CD4-positive, alpha-beta T cell treated with Interleukin-1 beta for 1 hour (primary cell): ENCODE results near the gene BSN.
A peak's percentile ranks its signal among the peaks of the same experiment; 100 is the strongest.

Experiments
- DNase-seq, 2 donors: peaks; one replicate each; pipeline ENCODE4 v3.0.0-alpha.2; 2020 to 2022

BSN gene

GRCh38 chr3:49602877-49603411 is 48.7 kb downstream of the BSN start:
- DNase-seq, result peak; percentile 43 to 57

GRCh38 chr3:49606427-49606826 is 52.1 kb downstream of the BSN start:
- DNase-seq, result no peak

GRCh38 chr3:49607105-49607591 is 52.9 kb downstream of the BSN start:
- no peak for DNase-seq

- DNase-seq, result no peak
Measured at GRCh38 chr3:49607796-49608195, 53.5 kb downstream of the BSN start.

- no peak for DNase-seq
Measured at GRCh38 chr3:49609314-49609713, 55.0 kb downstream of the BSN start.

GRCh38 chr3:49609815-49610214 is 55.5 kb downstream of the BSN start:
- DNase-seq, result no peak

- no peak for DNase-seq
Measured at GRCh38 chr3:49610666-49611280, 56.5 kb downstream of the BSN start.

- no peak for DNase-seq
Measured at GRCh38 chr3:49611291-49611690, 57.0 kb downstream of the BSN start.

GRCh38 chr3:49611719-49612118 is 57.4 kb downstream of the BSN start:
- no peak for DNase-seq

GRCh38 chr3:49614936-49615335 is 60.7 kb downstream of the BSN start:
- DNase-seq, result no peak

- DNase-seq, result no peak
Measured at GRCh38 chr3:49616061-49616460, 61.8 kb downstream of the BSN start.

- no peak for DNase-seq
Measured at GRCh38 chr3:49616491-49616941, 62.2 kb downstream of the BSN start.

GRCh38 chr3:49617390-49618013 is 63.2 kb downstream of the BSN start:
- DNase-seq, result no peak

GRCh38 chr3:49618412-49618811 is 64.1 kb downstream of the BSN start:
- DNase-seq, result no peak

- DNase-seq, result no peak
Measured at GRCh38 chr3:49619649-49620048, 65.4 kb downstream of the BSN start.

GRCh38 chr3:49620728-49621127 is 66.5 kb downstream of the BSN start:
- no peak for DNase-seq

- no peak for DNase-seq
Measured at GRCh38 chr3:49623071-49623470, 68.8 kb downstream of the BSN start.

GRCh38 chr3:49625071-49625470 is 70.8 kb downstream of the BSN start:
- DNase-seq, result no peak

GRCh38 chr3:49626101-49626581 is 71.9 kb downstream of the BSN start:
- DNase-seq, result no peak

- no peak for DNase-seq
Measured at GRCh38 chr3:49626796-49627195, 72.5 kb downstream of the BSN start.

GRCh38 chr3:49627634-49628033 is 73.4 kb downstream of the BSN start:
- DNase-seq, result no peak

GRCh38 chr3:49628249-49628648 is 74.0 kb downstream of the BSN start:
- no peak for DNase-seq

GRCh38 chr3:49629451-49629850 is 75.2 kb downstream of the BSN start:
- no peak for DNase-seq

GRCh38 chr3:49629866-49630265 is 75.6 kb downstream of the BSN start:
- DNase-seq, result no peak
